Amniotic epithelial cell (primary cell): Measurements from ENCODE around the gene CEP72.
"Not testable (repeated sequence)": the region's sequence is repeated elsewhere in the genome, so short reads cannot be mapped to it uniquely, and the experiment has no call there.

ENCODE experiments used
- DNase-seq: peaks from one replicate; pipeline ENCODE4 v3.0.0-alpha.2; 2010; ENCODE audit warnings: low read depth

CEP72 gene

GRCh38 chr5:611731-612486 is at the start of gene CEP72:
TSS of gene CEP72 (plus strand) at chr5:612340. CDS start at chr5:612362, 22 bp downstream.
- DNase-seq, result peak; percentile 63

DNA sequence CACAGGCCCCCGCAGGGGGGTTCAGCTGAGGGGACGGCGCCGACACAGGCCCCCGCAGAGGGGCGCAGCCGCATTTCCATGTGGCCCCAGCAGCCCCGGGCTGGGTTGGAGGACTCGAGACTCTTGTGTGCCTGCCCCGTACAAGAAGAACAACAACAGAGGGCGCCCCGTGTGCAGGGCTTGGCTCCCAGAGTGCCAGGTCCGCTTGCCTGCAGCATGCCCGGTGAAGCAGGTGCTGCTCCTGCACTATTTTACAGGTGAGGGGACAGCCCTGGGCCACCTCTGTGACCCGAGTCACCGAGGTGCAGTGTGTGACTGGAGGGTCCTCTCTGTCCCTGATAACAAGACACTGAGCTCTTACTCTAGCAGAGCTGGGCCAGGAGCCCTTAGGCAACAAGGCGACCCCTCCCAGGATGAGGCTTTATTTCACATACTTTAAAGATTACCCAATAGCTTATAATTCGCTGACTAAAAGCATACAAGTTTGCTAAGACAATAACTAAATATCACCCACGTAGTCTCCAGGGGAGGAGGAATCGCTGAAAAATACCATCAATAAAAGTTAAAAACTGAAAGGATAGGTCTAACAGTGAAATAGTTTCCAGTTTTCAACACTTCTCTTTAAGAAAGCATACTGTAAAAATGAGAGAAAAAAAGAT is 46.2 kb upstream of the CEP72 start:
- peak; percentile 5 for DNase-seq

- peak; percentile 2 for DNase-seq
Observed at GRCh38 chr5:566636-567309, 45.4 kb upstream of the CEP72 start.

DNA sequence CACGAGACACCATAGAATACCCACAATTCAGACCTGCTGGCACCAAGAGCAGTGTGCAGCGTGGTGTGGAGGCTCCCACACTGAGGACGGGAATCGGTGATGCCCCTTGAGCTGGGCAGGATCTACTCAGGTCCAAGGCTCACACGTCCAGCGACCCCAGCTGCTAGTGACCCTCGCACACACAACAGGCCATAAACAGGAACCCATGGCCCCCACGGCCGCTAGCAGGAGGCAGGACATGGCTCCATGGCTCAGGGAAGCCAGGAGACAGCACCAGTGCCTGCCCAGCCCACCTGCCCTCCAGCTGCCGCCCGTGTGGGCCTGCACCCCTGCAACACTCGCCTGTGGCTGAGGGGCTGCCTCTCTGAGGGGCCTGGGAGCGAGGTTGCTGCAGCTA is 44.5 kb upstream of the CEP72 start:
- no peak for DNase-seq

- no peak for DNase-seq
Observed at GRCh38 chr5:568061-568781, 43.9 kb upstream of the CEP72 start.

DNA sequence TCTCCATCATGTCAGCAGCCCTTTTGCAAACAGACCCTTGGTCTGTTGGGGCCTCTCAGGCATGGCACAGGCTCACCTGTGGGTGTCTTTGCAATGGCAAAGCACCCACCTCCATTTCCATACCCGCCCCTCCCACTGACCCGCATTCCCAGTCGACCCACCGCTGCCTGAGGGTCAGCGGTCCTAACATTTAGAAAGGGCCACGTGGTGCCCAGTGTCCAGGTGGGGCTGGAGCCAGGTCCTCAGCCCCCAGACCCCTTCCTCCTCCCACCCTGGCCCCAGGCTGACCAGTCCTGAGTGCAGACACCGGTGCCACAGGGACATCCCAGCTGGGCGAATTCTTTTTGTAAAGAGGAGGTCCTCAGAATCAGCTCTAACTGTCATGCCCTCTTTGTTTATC is 43.3 kb upstream of the CEP72 start:
- DNase-seq, result no peak

DNA sequence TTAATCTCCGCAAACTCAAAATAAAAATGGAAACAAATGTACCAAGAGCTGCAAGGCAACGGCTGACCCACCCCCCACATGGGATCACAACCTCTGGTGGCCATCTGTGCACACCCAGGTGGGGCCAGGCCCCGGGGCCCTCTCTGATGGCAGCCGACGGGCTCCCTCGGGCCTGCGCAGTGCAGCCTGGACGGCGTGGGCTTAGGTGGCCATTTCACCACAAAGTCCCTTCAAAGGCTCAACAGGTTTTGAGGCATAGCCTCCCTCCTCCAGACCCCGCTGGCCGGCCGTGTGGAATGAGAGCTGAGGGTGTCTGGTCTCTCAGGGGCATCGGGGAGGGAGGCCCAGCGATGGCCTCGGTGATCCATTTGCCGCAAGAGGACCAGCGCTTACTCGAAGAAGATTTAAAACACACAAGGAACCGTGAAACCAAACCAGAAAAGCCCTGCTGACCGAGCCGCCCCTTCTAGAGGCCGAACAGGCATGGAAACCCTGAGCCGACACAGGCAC is 42.7 kb upstream of the CEP72 start:
- DNase-seq, result no peak

GRCh38 chr5:569868-570361 is 42.2 kb upstream of the CEP72 start:
- no peak for DNase-seq

GRCh38 chr5:570446-570845 is 41.7 kb upstream of the CEP72 start:
- DNase-seq, result no peak

DNA sequence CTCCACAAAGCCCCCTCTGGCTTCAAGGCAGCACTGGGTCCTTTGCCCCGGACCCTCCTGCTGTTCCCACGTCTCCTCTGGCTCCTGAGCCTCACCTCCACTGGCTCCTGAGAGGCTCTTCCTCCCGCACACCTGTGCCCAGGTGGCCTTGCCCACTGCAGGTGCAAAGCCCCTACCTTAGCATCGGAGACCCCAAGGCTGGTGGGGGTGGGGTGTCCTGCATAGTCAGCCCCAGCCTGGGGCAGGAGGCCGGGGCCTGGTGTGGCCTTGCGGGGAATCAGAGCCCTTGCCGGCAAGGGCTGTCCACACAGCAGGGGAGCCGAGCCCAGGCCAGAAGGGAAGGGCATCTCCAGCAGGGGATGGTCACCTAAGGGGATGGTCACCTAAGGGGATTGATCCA is 41.3 kb upstream of the CEP72 start:
- DNase-seq, result no peak

DNA sequence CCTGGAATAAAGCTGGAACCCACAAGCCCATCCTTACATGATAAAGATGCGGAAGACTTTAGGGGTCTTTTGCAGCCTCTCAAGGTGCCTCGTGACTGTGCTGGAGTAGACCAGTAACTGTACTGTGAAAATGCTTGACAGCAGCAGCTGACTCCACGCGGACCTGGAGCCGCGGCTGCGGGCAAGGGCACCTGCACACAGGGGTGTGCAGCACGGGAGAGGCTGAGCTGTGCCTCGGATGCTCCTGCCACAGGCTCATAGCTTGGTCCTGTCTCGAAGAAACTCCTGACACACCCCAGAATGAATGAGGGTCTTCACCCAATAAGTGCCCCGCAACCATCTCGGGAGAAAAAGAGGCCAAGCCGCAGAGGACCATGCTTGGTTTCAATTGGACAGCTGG is 40.3 kb upstream of the CEP72 start:
- DNase-seq, result no peak

GRCh38 chr5:572398-573019 is 39.6 kb upstream of the CEP72 start:
- DNase-seq, result no peak

GRCh38 chr5:573206-573605 is 38.9 kb upstream of the CEP72 start:
- DNase-seq, result no peak

- no peak for DNase-seq
Observed at GRCh38 chr5:573976-574375, 38.2 kb upstream of the CEP72 start.

- no peak for DNase-seq
Observed at GRCh38 chr5:574906-575305, 37.2 kb upstream of the CEP72 start.

GRCh38 chr5:575636-576035 is 36.5 kb upstream of the CEP72 start:
- DNase-seq, result no peak

DNA sequence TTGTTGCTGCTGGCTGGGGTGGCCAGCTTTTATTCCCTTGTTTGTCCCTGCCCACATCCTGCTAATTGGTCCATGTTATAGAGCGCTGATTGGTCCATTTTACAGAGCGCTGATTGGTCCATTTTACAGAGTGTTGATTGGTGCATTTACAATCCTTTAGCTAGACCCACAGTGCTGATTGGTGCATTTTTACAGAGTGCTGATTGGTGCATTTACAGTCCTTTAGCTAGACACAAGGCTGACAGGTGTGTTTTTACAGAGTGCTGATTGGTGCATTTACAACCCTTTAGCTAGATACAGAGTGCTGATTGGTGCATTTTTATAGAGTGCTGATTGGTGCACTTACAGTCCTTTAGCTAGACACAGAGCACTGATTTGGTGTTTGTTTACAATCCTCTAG is 34.9 kb upstream of the CEP72 start:
- not testable (repeated sequence) for DNase-seq

GRCh38 chr5:577800-578199 is 34.3 kb upstream of the CEP72 start:
- DNase-seq, result no peak

DNA sequence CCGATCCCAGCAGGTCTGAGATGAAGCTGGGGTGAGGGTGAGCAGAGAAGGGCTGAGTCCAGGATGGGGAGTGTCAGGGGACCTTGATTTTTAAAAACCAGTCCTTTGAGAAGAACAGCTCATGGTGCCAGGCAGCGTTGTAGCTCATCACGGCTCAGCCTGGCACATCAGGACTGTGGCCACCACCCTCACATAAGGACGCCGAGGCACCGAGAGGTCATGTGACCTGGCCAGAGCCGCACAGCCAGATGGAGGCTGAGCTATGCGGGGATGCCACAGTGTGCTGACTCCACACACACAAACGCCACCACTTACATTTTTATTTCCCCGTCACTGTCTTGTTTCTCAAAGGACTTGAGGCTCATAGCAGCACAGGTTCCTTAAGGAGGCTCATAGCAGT is 32.9 kb upstream of the CEP72 start:
- no peak for DNase-seq

GRCh38 chr5:579746-580366 is 32.3 kb upstream of the CEP72 start:
- DNase-seq, result no peak

GRCh38 chr5:580436-580835 is 31.7 kb upstream of the CEP72 start:
- no peak for DNase-seq
